Lung (tissue), 12 donors: ENCODE measurements around the gene TRIM65. TPM values are rescaled to one million over a fixed set of nuclear protein-coding genes. Genes with fewer than 3 reads are reported as not detected.

ENCODE experiments used
- ATAC-seq: fragments of 200-7000 bp; cut with Tn5 transposase; one replicate; pipeline ENCODE4 v1.9.1; 2020; ENCODE audit warnings: moderate number of reproducible peaks; ENCODE audit not compliant: insufficient read depth, low FRiP score
- DNase-seq, 3 donors: peaks; one replicate each; pipeline ENCODE4 v3.0.0-alpha.2; 2013 to 2017
- H3K27ac ChIP-seq, 2 donors: one replicate each; pipeline ENCODE4 v1.5.1; 2013; ENCODE audit warnings: mild to moderate bottlenecking in 2 of 2, moderate library complexity in 2 of 2, control low read depth in 1 of 2, inconsistent platforms in 1 of 2, low read depth in 1 of 2, low read length in 1 of 2
- H3K27me3 ChIP-seq, 3 donors: one replicate each; pipeline ENCODE4 v1.5.1; 2013; ENCODE audit warnings: low read length in 2 of 3; ENCODE audit not compliant: control insufficient read depth in 3 of 3, insufficient read depth in 3 of 3
- H3K36me3 ChIP-seq, 4 donors: one replicate each; pipeline ENCODE4 v1.5.1; 2013; ENCODE audit warnings: low read length in 4 of 4, mild to moderate bottlenecking in 1 of 4, moderate library complexity in 1 of 4; ENCODE audit not compliant: control insufficient read depth in 4 of 4, insufficient read depth in 4 of 4
- H3K4me1 ChIP-seq, 5 donors: one replicate each; pipeline ENCODE4 v1.5.1; 2013; ENCODE audit warnings: low read length in 5 of 5, mild to moderate bottlenecking in 2 of 5, moderate library complexity in 1 of 5; ENCODE audit not compliant: control insufficient read depth in 5 of 5, insufficient read depth in 5 of 5
- H3K4me3 ChIP-seq: one replicate; pipeline ENCODE4 v1.5.1; 2013; ENCODE audit warnings: mild to moderate bottlenecking, control low read depth, moderate library complexity
- H3K9ac ChIP-seq, 2 donors: one replicate each; pipeline ENCODE4 v1.5.1; 2013; ENCODE audit warnings: low read length in 2 of 2, control low read depth in 1 of 2; ENCODE audit not compliant: insufficient read depth in 1 of 2
- H3K9me3 ChIP-seq, 4 donors: one replicate each; pipeline ENCODE4 v1.5.1; 2013; ENCODE audit warnings: low read length in 3 of 4, mild to moderate bottlenecking in 1 of 4, moderate library complexity in 1 of 4; ENCODE audit not compliant: control insufficient read depth in 4 of 4, insufficient read depth in 3 of 4
- WGBS, 2 donors: extraction: QIAGEN DNeasy Blood & Tissue Kit; methylation state at CpG; one replicate each; pipeline ENCODE4 v1.1.7; 2013; 5-methylcytosine and 5-hydroxymethylcytosine counted together
- polyA plus RNA-seq, 2 donors: library from polyadenylated mRNA; stranded (reverse); fragments of 200-250 nt; gene quantifications; one replicate each; pipeline ENCODE4 v1.2.1, GENCODE V29; 2013
- total RNA-seq, 2 donors: library from RNA; depleted of rRNA in 1 of 2; stranded (reverse); fragments of >200 nt in 1 of 2; gene quantifications; one replicate each; pipeline ENCODE4 v1.2.1, GENCODE V29; 2014 to 2021
- TF ChIP-seq, protein P1 (sequence below): IDR thresholded peaks from 2 replicates; pipeline ENCODE4 v1.5.1; 2012; ENCODE audit warnings: mild to moderate bottlenecking; ENCODE audit errors: control extremely low read depth, extremely low read depth
- donor health status: control.
- donor health status: control.
- donor health status: Bipolar disorder and iron deficiency.
- donor health status: healthy.
- donor health status: DM: yes; HTN: yes; CAD: no.

TRIM65 gene
- total and polyA plus RNA-seq, 4 donors: 12.7 to 32.9 (median 21.2) TPM

DNA sequence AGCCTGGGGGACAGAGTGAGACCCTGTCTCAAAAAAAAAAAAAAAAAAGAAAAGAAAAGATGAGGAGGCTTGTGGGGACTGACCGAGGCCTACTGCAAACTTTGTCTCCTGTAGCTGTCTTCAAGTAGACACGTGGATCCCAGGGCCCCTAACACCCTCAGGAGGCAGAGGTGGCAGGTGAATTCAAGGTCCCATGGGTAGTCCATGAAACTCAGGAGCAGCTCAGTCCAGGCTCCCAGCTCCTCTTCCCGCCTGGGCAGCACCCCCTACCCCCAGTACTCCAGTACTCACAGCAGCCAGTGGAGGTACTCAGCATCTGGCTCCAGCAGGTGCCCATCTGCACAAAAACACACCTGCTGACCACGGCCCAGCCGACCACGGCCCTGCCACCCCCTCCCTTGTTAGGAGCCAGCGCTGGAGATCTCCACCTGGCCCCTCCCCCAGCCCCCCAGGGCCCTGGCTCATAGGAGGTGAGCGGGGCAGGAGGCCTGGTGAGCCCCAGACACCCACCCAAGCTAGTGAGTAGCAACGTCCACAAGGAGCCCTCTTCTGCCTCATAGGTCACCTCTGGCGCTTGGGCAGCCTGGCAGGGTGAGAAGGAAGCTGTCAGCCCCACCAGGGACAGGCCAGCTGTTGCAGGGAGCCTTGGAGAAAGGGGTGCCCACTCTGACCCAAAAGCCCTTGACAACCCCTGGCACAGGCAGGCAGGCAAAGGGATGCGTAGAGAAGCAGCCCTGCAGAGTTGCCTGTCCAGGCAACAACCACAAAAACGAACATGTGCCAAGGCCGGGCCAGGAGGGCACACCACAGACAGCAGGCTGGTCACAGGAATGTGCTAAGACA, 4.2 kb upstream of the TRIM65 start:
- H3K4me1 ChIP-seq: peaks cover 0 to 14% (median 0%) of the 10 kb centered on the region in 5 donors
- ATAC-seq (no peak), DNase-seq (no peak)
- TF ChIP-seq, protein P1, sequence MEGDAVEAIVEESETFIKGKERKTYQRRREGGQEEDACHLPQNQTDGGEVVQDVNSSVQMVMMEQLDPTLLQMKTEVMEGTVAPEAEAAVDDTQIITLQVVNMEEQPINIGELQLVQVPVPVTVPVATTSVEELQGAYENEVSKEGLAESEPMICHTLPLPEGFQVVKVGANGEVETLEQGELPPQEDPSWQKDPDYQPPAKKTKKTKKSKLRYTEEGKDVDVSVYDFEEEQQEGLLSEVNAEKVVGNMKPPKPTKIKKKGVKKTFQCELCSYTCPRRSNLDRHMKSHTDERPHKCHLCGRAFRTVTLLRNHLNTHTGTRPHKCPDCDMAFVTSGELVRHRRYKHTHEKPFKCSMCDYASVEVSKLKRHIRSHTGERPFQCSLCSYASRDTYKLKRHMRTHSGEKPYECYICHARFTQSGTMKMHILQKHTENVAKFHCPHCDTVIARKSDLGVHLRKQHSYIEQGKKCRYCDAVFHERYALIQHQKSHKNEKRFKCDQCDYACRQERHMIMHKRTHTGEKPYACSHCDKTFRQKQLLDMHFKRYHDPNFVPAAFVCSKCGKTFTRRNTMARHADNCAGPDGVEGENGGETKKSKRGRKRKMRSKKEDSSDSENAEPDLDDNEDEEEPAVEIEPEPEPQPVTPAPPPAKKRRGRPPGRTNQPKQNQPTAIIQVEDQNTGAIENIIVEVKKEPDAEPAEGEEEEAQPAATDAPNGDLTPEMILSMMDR: no peak
- no peaks in the 10 kb centered on the region for H3K9me3 ChIP-seq
- H3K4me3 ChIP-seq: no peak overlapping the region
- no peaks in the 10 kb centered on the region for H3K27me3 ChIP-seq
- 88 to 91% methylated on average over 13 of the region's 13 CpGs for WGBS, 2 donors
- no peak overlapping the region for H3K9ac ChIP-seq
- H3K36me3 ChIP-seq: peaks cover 0 to 31% (median 12%) of the 10 kb centered on the region in 4 donors
- H3K27ac ChIP-seq: no peak overlapping the region

DNA sequence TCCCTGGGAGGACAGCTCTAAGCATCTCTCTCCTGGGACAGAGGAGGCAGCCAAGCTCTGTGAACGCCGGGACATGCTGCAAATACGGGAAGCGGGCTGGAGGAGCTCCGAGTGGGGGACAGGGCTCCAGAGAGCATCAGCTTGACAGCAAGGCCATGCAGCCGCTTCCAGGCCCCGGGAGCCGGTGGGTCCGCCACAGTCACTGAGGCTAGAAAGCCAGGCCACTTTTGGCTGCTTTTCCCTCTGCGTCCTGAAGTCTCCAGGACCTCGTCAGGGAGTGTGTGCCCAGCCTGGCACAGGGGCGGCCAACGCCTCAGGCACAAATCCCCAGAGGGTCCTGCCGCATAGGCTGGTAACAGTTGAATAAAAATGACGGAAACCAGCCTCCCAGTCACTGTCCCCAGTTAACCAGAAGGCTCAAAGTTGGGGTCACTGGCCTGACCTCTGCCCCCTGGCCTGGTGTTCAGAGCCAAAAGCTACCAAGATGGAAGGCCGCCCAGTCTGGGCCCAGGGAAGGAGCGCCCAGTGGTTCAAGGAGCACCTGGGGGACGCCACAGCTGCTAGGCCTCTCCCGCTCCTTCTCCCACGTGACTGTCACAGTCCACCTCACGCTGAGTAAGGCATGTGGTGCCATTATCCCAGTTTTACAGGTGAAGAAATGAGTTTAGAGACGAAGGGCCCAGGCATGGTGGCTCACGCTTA, 3.2 kb upstream of the TRIM65 start:
- TF ChIP-seq, protein P1: no peak
- no peak overlapping the region for H3K27ac ChIP-seq
- DNase-seq (no peak), ATAC-seq (no peak)
- no peak overlapping the region for H3K9ac ChIP-seq
- H3K27me3 ChIP-seq: no peaks in the 10 kb centered on the region
- H3K4me1 ChIP-seq: peaks cover 0 to 23% (median 7%) of the 10 kb centered on the region in 5 donors
- H3K36me3 ChIP-seq: peaks cover 0 to 31% (median 12%) of the 10 kb centered on the region in 4 donors
- no peaks in the 10 kb centered on the region for H3K9me3 ChIP-seq
- no peak overlapping the region for H3K4me3 ChIP-seq
- 93 to 95% methylated on average over 23 of the region's 23 CpGs for WGBS, 2 donors

GRCh38 chr17:75899353-75899752, 2.6 kb upstream of the TRIM65 start:
- Histone ChIP-seq H3K9ac (no peak overlapping the region), H3K4me1 (peaks cover 0 to 27% (median 9%) of the 10 kb centered on the region in 5 donors), H3K36me3 (peaks cover 0 to 31% (median 12%) of the 10 kb centered on the region in 4 donors), H3K9me3 (no peaks in the 10 kb centered on the region), H3K4me3 (no peak overlapping the region), H3K27ac (no peak overlapping the region), H3K27me3 (no peaks in the 10 kb centered on the region)
- no peak for DNase-seq
- no peak for ATAC-seq
- TF ChIP-seq, protein P1: no peak
- 93 to 95% methylated on average over 13 of the region's 13 CpGs for WGBS, 2 donors
